Choroid plexus epithelial cell (primary cell): Measurements from ENCODE around the gene CNIH2.
A peak's percentile ranks its signal among the peaks of the same experiment; 100 is the strongest.

Experiments
- DNase-seq: peaks from one replicate; pipeline ENCODE4 v3.0.0-alpha.2; 2010; ENCODE audit warnings: low read depth
- H3K4me3 ChIP-seq: 2 replicates; pipeline ENCODE4 v1.5.1; 2011; ENCODE audit warnings: low read depth, mild to moderate bottlenecking, control low read depth, low read length, moderate library complexity
- CTCF ChIP-seq: conservative IDR thresholded peaks from 2 replicates; pipeline ENCODE4 v1.5.1; 2011; ENCODE audit warnings: low read depth, mild to moderate bottlenecking, control low read depth, inconsistent platforms, low read length, moderate library complexity

The CNIH2 gene

GRCh38 chr11:66311965-66312548, 34.1 kb downstream of the CNIH2 start:
- TF ChIP-seq CTCF = peak; percentile 96
- DNase-seq = peak; percentile 97
- peak overlapping the region; percentile 65 for H3K4me3 ChIP-seq

GRCh38 chr11:66312549-66313320, 34.8 kb downstream of the CNIH2 start:
- peak; percentile 100 for DNase-seq
- TF ChIP-seq CTCF = no peak
- peak overlapping the region; percentile 74 for H3K4me3 ChIP-seq

GRCh38 chr11:66313321-66314185, 35.6 kb downstream of the CNIH2 start:
- DNase-seq = peak; percentile 51
- TF ChIP-seq CTCF = peak; percentile 54
- peak overlapping the region; percentile 74 for H3K4me3 ChIP-seq

GRCh38 chr11:66314186-66314501, 36.2 kb downstream of the CNIH2 start:
- H3K4me3 ChIP-seq = peak overlapping the region; percentile 74
- no peak for DNase-seq
- no peak for TF ChIP-seq CTCF

DNA sequence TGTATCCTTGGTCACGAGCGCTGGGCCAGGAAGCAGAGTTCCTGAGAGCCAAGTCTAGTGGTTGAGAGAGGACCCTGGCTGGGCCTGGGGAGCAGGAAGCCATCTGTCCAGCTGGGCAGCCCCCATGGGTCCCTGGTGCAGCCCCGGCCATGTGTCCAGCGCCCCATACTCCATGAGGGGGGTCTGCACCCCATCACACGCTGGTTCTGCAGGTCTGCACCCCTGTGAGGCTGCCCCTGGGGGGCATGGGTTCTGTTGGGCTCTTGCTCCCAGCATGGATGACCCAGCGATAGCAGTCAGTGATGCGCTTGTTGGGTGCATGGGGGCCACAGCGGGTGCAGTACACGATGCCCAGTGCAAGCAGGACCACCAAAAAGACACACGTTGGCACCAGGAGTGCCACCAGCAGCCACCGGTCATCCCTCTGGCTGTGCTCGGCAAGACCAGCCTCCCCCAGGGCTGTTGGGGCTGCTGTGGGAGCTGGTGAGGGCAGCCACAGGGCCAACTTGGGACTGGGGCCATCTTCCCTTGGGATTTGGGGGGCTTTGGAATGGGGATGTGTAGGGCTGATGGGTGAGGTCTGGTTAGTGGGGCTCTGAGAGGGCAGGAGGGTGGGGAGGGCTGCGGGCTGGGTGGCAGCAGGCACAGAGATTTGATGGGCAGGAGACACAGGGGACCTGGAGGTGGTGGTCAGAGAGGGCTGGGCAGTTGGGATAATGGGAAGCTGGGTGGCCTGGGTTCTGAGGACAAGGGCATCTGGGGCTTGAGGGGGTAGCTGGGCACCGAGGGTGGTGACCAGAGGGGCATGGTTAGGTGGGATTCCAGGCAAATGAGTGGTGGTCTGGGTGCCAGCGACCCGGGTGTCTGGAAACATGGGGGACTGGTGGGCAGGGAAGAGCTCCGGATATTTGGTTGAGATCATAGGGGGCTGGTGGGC, 36.9 kb downstream of the CNIH2 start:
- peak overlapping the region; percentile 74 for H3K4me3 ChIP-seq
- TF ChIP-seq CTCF = no peak
- no peak for DNase-seq

- DNase-seq = no peak
- no peak for TF ChIP-seq CTCF
- peak overlapping the region; percentile 74 for H3K4me3 ChIP-seq
Observed at GRCh38 chr11:66315498-66315885, 37.5 kb downstream of the CNIH2 start.
